Superior temporal gyrus (tissue), 1 donor: ENCODE data around the gene TFEB.

Source experiments
- DNase-seq: peaks from one replicate; pipeline ENCODE4 v3.0.0-alpha.2; 2016; ENCODE audit errors: extremely low spot score

The TFEB gene

DNA sequence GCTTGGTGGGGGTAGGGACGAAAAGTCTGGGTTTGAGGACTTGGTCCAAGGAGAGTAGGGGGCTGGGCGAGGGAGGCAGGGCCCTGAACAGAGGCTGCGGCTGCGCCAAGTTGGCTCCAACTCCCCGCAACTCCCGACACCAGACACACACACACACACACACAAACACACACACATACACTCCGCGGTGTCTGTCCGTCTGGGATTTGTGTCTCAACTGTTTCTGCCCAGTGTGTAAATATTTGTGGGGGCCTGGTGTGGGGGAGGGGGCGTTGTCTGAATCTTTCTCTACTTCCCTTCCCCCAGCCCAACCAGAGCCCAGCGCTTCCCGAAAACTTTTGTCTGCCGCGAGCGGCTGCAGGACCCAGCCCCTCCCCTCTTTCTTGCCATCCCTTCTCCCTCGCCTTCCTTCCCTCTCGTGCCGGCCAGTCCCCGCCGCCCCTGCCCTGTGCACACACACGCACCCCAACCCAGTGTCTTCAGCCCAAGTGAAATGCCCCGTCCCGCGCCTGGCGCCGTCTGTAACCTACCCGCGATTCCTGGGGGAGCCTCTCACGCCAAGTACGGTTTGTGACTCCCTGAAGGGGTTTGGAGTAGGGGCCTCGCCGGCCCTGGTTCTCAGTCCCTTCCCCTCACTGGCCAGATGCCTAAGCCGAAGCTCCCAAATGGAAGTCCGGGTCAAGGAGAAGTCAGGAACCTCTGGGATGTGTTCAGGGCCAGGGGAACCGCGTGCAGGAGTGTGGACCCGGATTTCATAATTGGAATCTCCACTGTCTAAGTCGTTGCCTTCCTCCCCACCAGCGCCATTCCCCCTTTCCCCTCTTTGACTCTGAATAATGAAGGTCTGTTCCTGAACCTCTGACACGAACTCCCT is 96.2 kb downstream of the TFEB start:
- DNase-seq, result no peak

DNA sequence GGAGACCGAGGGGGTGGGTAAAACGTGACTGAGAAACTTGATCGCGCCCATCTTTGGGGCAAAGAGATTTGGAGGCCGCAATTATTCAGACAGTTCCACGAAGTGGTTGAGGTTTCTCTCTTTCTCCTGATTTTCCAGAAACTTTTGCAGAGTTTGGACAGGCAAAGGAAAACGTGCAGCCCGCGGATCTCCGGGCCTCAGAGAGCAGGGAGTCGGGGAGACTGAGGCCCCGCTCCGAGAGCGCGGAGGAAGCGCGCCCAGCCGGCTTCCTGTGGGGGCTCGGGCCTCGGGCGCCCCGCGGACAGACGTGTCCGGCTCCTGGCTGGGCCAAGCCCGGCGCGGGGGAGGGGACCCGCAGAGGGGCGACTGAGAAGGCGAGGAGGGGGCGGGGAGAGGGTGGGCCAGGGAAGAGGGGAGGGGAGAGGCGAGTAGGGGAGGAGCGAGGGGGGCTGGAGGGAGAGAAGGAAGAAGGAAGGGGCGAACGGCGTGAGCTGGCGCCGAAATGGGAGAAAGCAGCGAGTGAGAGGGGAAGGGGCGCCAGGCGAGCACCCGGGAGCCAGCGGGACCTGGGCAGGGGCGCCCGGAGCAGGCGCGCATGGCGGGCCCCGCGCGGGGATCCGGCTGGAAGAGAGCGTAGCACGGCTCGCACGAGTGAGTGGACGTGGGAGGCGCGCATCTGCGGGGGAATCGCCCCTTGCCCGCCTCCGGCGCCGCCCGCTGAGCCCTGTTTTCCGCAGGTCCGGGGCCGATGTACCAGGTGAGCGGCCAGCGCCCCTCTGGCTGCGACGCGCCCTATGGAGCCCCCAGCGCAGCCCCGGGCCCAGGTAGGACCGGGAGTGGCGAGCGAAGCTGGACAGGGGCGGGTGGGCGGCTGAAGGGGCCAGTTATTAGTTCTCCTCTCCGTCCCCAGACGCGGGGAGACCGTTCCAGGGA is 97.1 kb downstream of the TFEB start, which contains the start of gene MDFI:
TSS of gene MDFI (plus strand) at position 467 of the 933 bp plus-strand sequence. CDS start at position 749, 282 bp downstream.
- no peak for DNase-seq

DNA sequence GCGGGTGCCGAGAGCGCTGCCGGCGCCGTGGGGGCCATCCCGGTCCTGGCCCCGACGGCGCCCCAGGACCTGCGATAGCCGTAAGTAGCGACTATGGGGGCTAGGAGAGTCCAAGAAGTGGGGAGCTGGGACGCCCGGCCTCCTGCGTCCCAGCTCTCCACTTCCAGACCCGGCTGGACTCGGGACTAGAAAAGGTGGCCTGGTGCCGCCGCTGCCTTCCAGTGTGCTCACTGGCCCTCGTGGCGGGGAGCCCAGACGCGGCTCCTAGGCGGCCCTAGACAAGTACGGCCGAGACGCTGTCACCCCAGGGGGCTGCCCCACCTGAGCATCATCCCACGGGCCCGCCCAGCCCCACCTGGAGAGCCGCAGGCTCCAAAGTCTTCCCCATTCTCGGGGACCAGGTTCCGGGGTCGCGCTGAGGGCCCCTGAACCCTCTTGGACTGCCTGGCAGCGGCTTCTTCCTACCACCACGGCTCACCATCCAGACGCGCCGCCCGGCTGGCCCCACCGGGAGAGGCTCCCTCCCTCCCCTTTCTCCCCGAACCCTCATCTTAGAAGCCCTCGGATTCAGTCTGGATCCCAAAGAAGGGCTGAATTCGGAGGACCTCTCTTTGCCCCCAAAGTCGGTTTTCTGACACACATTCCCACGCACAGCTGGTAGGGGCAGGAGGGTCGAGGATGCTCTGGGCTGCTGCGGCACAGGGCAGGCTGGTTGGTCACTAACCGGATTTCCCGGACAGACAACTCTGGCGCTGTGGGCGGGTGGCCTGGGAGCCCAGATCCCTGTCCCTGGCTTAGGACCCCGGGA is 98.0 kb downstream of the TFEB start:
- DNase-seq, result no peak

DNA sequence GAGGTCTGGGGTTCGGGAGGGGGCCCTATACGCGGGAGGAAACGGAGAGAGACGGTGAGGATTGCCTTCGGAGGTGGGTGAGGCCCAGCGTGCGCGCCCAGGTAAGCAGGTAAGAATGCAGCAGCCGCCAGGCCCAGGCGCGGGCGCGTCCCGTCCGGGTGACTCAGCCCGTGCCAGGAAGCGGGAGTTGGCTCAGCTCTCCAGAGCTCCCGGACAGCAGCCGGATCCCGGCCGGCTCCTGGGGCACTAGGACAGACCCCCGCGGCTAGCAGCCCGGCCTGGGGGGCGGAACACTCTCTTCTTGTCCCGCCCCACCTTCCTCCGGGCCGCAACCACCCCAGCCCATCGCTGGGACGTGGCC is 98.6 kb downstream of the TFEB start:
- no peak for DNase-seq

DNA sequence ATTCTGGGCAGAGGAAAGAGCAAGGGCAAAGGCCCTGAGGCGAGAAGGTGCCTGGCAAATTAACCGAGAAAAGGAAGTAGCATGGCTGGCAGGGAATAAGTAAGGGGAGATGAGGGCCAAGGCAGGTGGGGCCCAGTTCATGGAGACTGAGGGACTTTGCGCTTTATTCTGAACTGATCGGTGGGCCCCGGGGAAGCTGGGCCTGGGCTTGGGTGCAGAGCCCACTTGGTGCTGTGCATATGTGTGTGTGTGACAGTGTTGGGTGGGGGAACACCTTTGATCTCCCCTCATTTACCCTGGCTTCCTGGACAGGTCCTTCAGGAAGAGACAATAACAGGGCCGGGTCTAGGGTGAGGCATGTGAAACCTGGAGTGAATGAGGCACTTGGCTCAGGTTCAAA is 100.0 kb downstream of the TFEB start:
- no peak for DNase-seq

- no peak for DNase-seq
Measured at GRCh38 chr6:41634657-41635056, 100.8 kb downstream of the TFEB start.
